NB4 (cell line): Measurements from ENCODE around the gene COG7.

ENCODE experiments used
- POLR2A ChIP-seq: IDR thresholded peaks from 2 replicates; pipeline ENCODE4 v1.6.1; 2011; ENCODE audit warnings: mild to moderate bottlenecking; ENCODE audit not compliant: insufficient read length; ENCODE audit errors: extremely low read depth
- TF ChIP-seq, protein P1 (sequence below): IDR thresholded peaks from one replicate; pipeline ENCODE4 v1.5.1; 2012; ENCODE audit warnings: low read depth, low read length
- TF ChIP-seq, protein P2 (sequence below): IDR thresholded peaks from 2 replicates; pipeline ENCODE4 v1.6.1; 2011; ENCODE audit warnings: low read depth, low read length

DNA sequence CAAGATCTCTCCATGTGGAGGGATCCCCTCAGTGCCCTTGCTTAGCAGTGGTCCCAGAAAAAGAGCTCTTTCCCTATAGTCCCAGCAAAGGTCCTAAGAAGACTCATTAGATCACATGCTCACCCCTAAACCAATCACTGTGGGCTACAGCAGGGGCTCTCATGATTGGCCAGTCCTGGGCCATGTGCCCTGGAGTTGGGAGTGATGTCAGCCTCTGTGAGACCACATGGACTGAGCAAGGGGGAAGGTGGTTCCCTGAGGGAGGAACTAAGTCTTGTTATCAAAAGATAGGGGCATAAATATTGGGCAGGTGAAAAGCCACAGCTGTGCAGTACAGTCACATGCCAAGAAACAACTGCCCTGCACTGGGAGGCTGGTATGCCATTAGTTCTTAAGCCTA, 99.5 kb downstream of the COG7 start:
- TF ChIP-seq, protein P1, sequence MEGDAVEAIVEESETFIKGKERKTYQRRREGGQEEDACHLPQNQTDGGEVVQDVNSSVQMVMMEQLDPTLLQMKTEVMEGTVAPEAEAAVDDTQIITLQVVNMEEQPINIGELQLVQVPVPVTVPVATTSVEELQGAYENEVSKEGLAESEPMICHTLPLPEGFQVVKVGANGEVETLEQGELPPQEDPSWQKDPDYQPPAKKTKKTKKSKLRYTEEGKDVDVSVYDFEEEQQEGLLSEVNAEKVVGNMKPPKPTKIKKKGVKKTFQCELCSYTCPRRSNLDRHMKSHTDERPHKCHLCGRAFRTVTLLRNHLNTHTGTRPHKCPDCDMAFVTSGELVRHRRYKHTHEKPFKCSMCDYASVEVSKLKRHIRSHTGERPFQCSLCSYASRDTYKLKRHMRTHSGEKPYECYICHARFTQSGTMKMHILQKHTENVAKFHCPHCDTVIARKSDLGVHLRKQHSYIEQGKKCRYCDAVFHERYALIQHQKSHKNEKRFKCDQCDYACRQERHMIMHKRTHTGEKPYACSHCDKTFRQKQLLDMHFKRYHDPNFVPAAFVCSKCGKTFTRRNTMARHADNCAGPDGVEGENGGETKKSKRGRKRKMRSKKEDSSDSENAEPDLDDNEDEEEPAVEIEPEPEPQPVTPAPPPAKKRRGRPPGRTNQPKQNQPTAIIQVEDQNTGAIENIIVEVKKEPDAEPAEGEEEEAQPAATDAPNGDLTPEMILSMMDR: no peak
- TF ChIP-seq, protein P2, sequence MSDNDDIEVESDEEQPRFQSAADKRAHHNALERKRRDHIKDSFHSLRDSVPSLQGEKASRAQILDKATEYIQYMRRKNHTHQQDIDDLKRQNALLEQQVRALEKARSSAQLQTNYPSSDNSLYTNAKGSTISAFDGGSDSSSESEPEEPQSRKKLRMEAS: no peak
- TF ChIP-seq POLR2A: no peak
